ENCODE results near the gene RING1.

RING1 gene

GRCh38 chr6:33177552-33178446, 30.5 kb upstream of the RING1 start:
- H3K4me1 ChIP-seq (ENCODE audit: control insufficient read depth, insufficient read depth, low read depth, low read length): peaks cover 2% of the 10 kb centered on the region
- no peak overlapping the region for H2AK5ac ChIP-seq (ENCODE audit: low read length, severe bottlenecking)
- H3K18ac ChIP-seq (ENCODE audit: low read depth in 1 of 2, low read length in 2 of 2): no peak overlapping the region
- no peaks in the 10 kb centered on the region for H3K9me3 ChIP-seq (ENCODE audit: control insufficient read depth, low read length)
- H3K27me3 ChIP-seq (ENCODE audit: control insufficient read depth in 1 of 2, insufficient read depth in 1 of 2, low read length in 2 of 2): peaks cover 28 to 33% of the 10 kb centered on the region in 2 experiments
- H2AFZ ChIP-seq (ENCODE audit: low read depth, low read length): no peak overlapping the region
- no peak for DNase-seq
- H2BK120ac ChIP-seq (ENCODE audit: low read depth, low read length): no peak overlapping the region
- H2BK15ac ChIP-seq (ENCODE audit: low read depth, poor library complexity, severe bottlenecking): no peak overlapping the region
- no peak overlapping the region for H3K9ac ChIP-seq (ENCODE audit: low read length)
- no peaks in the 10 kb centered on the region for H3K79me1 ChIP-seq (replicated peaks; ENCODE audit: low read length, poor library complexity, severe bottlenecking)
- 83% methylated on average over 16 of the region's 19 CpGs for WGBS
- H3K27ac ChIP-seq (ENCODE audit: low read length, poor library complexity, severe bottlenecking): no peak overlapping the region
- H3K4me3 ChIP-seq (ENCODE audit: insufficient read depth in 1 of 2, low read depth in 1 of 2, low read length in 2 of 2): no peak overlapping the region
- H4K91ac ChIP-seq (ENCODE audit: low read length): no peak overlapping the region
- H2BK5ac ChIP-seq (ENCODE audit: low read depth, low read length, poor library complexity, severe bottlenecking): no peak overlapping the region
- no peak overlapping the region for H3K4ac ChIP-seq (ENCODE audit: low read depth in 1 of 2, low read length in 2 of 2)
- no peak overlapping the region for H4K8ac ChIP-seq (ENCODE audit: low read length)
- H3K23ac ChIP-seq (ENCODE audit: low read length in 2 of 2): no peak overlapping the region
- no peak overlapping the region for H3K4me2 ChIP-seq (ENCODE audit: low read length, poor library complexity, severe bottlenecking)
- H2BK12ac ChIP-seq (ENCODE audit: low read length in 2 of 2): no peak overlapping the region
- no peak overlapping the region for H3K14ac ChIP-seq (ENCODE audit: low read length in 2 of 2)
- H3K36me3 ChIP-seq (ENCODE audit: control insufficient read depth in 1 of 2, insufficient read depth in 2 of 2, low read depth in 1 of 2, low read length in 2 of 2): no peaks in the 10 kb centered on the region

- Histone ChIP-seq H3K36me3 (ENCODE audit: control insufficient read depth in 1 of 2, insufficient read depth in 2 of 2, low read depth in 1 of 2, low read length in 2 of 2) (no peaks in the 10 kb centered on the region), H3K27me3 (ENCODE audit: control insufficient read depth in 1 of 2, insufficient read depth in 1 of 2, low read length in 2 of 2) (peaks cover 21 to 22% of the 10 kb centered on the region in 2 experiments), H2BK5ac (ENCODE audit: low read depth, low read length, poor library complexity, severe bottlenecking) (no peak overlapping the region), H2BK120ac (ENCODE audit: low read depth, low read length) (no peak overlapping the region), H2AK5ac (ENCODE audit: low read length, severe bottlenecking) (no peak overlapping the region), H2BK15ac (ENCODE audit: low read depth, poor library complexity, severe bottlenecking) (no peak overlapping the region), H3K27ac (ENCODE audit: low read length, poor library complexity, severe bottlenecking) (no peak overlapping the region), H4K8ac (ENCODE audit: low read length) (no peak overlapping the region), H3K4ac (ENCODE audit: low read depth in 1 of 2, low read length in 2 of 2) (no peak overlapping the region), H3K4me1 (ENCODE audit: control insufficient read depth, insufficient read depth, low read depth, low read length) (peaks cover 2% of the 10 kb centered on the region), H2AFZ (ENCODE audit: low read depth, low read length) (no peak overlapping the region), H3K18ac (ENCODE audit: low read depth in 1 of 2, low read length in 2 of 2) (no peak overlapping the region), H3K4me3 (ENCODE audit: insufficient read depth in 1 of 2, low read depth in 1 of 2, low read length in 2 of 2) (no peak overlapping the region), H4K91ac (ENCODE audit: low read length) (no peak overlapping the region), H3K4me2 (ENCODE audit: low read length, poor library complexity, severe bottlenecking) (no peak overlapping the region), H3K14ac (ENCODE audit: low read length in 2 of 2) (no peak overlapping the region), H3K79me1 (replicated peaks; ENCODE audit: low read length, poor library complexity, severe bottlenecking) (no peaks in the 10 kb centered on the region), H3K23ac (ENCODE audit: low read length in 2 of 2) (no peak overlapping the region), H3K9me3 (ENCODE audit: control insufficient read depth, low read length) (no peaks in the 10 kb centered on the region), H2BK12ac (ENCODE audit: low read length in 2 of 2) (no peak overlapping the region), H3K9ac (ENCODE audit: low read length) (no peak overlapping the region)
- no peak for DNase-seq
- 48% methylated on average over 5 of the region's 10 CpGs for WGBS
Observed at GRCh38 chr6:33178755-33179475, 29.4 kb upstream of the RING1 start.

GRCh38 chr6:33181141-33181540, 27.2 kb upstream of the RING1 start:
- no peak overlapping the region for H3K23ac ChIP-seq (ENCODE audit: low read length in 2 of 2)
- no peaks in the 10 kb centered on the region for H3K36me3 ChIP-seq (ENCODE audit: control insufficient read depth in 1 of 2, insufficient read depth in 2 of 2, low read depth in 1 of 2, low read length in 2 of 2)
- H2BK12ac ChIP-seq (ENCODE audit: low read length in 2 of 2): no peak overlapping the region
- no peak for DNase-seq
- H3K4me3 ChIP-seq (ENCODE audit: insufficient read depth in 1 of 2, low read depth in 1 of 2, low read length in 2 of 2): no peak overlapping the region
- H4K91ac ChIP-seq (ENCODE audit: low read length): no peak overlapping the region
- H2AK5ac ChIP-seq (ENCODE audit: low read length, severe bottlenecking): no peak overlapping the region
- H3K4me1 ChIP-seq (ENCODE audit: control insufficient read depth, insufficient read depth, low read depth, low read length): peaks cover 2% of the 10 kb centered on the region
- H3K14ac ChIP-seq (ENCODE audit: low read length in 2 of 2): no peak overlapping the region
- no peak overlapping the region for H3K27ac ChIP-seq (ENCODE audit: low read length, poor library complexity, severe bottlenecking)
- no peak overlapping the region for H4K8ac ChIP-seq (ENCODE audit: low read length)
- H3K4me2 ChIP-seq (ENCODE audit: low read length, poor library complexity, severe bottlenecking): no peak overlapping the region
- H3K27me3 ChIP-seq (ENCODE audit: control insufficient read depth in 1 of 2, insufficient read depth in 1 of 2, low read length in 2 of 2): peaks cover 11% of the 10 kb centered on the region in 2 experiments
- H3K18ac ChIP-seq (ENCODE audit: low read depth in 1 of 2, low read length in 2 of 2): no peak overlapping the region
- no peak overlapping the region for H3K4ac ChIP-seq (ENCODE audit: low read depth in 1 of 2, low read length in 2 of 2)
- H3K9ac ChIP-seq (ENCODE audit: low read length): no peak overlapping the region
- no peak overlapping the region for H2BK120ac ChIP-seq (ENCODE audit: low read depth, low read length)
- no peak overlapping the region for H2BK15ac ChIP-seq (ENCODE audit: low read depth, poor library complexity, severe bottlenecking)
- H3K79me1 ChIP-seq (replicated peaks; ENCODE audit: low read length, poor library complexity, severe bottlenecking): no peaks in the 10 kb centered on the region
- H2AFZ ChIP-seq (ENCODE audit: low read depth, low read length): no peak overlapping the region
- H3K9me3 ChIP-seq (ENCODE audit: control insufficient read depth, low read length): no peaks in the 10 kb centered on the region
- no peak overlapping the region for H2BK5ac ChIP-seq (ENCODE audit: low read depth, low read length, poor library complexity, severe bottlenecking)
- 92% methylated on average over 4 of the region's 7 CpGs for WGBS

GRCh38 chr6:33183071-33183683, 25.1 kb upstream of the RING1 start:
- Histone ChIP-seq H2BK15ac (ENCODE audit: low read depth, poor library complexity, severe bottlenecking) (no peak overlapping the region), H3K14ac (ENCODE audit: low read length in 2 of 2) (no peak overlapping the region), H2AFZ (ENCODE audit: low read depth, low read length) (no peak overlapping the region), H3K79me1 (replicated peaks; ENCODE audit: low read length, poor library complexity, severe bottlenecking) (no peaks in the 10 kb centered on the region), H2AK5ac (ENCODE audit: low read length, severe bottlenecking) (no peak overlapping the region), H3K23ac (ENCODE audit: low read length in 2 of 2) (no peak overlapping the region), H3K18ac (ENCODE audit: low read depth in 1 of 2, low read length in 2 of 2) (no peak overlapping the region), H3K4me2 (ENCODE audit: low read length, poor library complexity, severe bottlenecking) (no peak overlapping the region), H3K4me1 (ENCODE audit: control insufficient read depth, insufficient read depth, low read depth, low read length) (no peaks in the 10 kb centered on the region), H3K4ac (ENCODE audit: low read depth in 1 of 2, low read length in 2 of 2) (no peak overlapping the region), H4K91ac (ENCODE audit: low read length) (no peak overlapping the region), H3K9ac (ENCODE audit: low read length) (no peak overlapping the region), H4K8ac (ENCODE audit: low read length) (peak overlapping the region; percentile 78), H2BK12ac (ENCODE audit: low read length in 2 of 2) (no peak overlapping the region), H3K36me3 (ENCODE audit: control insufficient read depth in 1 of 2, insufficient read depth in 2 of 2, low read depth in 1 of 2, low read length in 2 of 2) (no peaks in the 10 kb centered on the region), H2BK5ac (ENCODE audit: low read depth, low read length, poor library complexity, severe bottlenecking) (no peak overlapping the region), H3K9me3 (ENCODE audit: control insufficient read depth, low read length) (no peaks in the 10 kb centered on the region), H3K4me3 (ENCODE audit: insufficient read depth in 1 of 2, low read depth in 1 of 2, low read length in 2 of 2) (no peak overlapping the region), H3K27ac (ENCODE audit: low read length, poor library complexity, severe bottlenecking) (no peak overlapping the region), H3K27me3 (ENCODE audit: control insufficient read depth in 1 of 2, insufficient read depth in 1 of 2, low read length in 2 of 2) (peaks cover 23 to 24% of the 10 kb centered on the region in 2 experiments), H2BK120ac (ENCODE audit: low read depth, low read length) (no peak overlapping the region)
- 97% methylated on average over 5 of the region's 5 CpGs for WGBS
- no peak for DNase-seq

Data from mesenchymal stem cell (in vitro differentiated cells and primary cell).